Fibroblast of skin of left quadriceps (primary cell): ENCODE measurements around the gene SCN3A.

Experiments
- DNase-seq, 2 experiments: peaks; one replicate each; pipeline ENCODE4 v3.0.0-alpha.2; 2013; ENCODE audit warnings: low read depth in 2 of 2

The SCN3A gene

DNA sequence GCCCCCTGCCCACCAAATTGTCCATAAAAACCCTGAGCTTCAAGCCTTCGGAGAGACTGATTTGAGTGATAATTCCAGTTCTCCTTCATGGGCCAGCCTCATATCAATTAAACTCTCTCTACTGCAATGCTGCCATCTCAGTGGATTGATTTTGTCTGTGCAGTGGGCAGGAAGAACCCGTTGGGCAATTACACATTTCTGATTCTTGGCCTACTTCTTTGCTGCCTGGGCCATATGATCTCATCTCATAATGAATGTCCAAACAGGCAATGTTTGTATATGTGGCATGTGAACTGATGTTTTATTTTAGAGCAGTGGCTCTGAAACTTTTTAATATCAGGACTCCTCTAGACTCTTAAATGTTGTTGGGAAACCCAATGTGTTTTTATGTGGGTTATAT lies 147.3 kb downstream of the SCN3A start:
- DNase-seq: no peak

GRCh38 chr2:165055082-165055851 lies 148.6 kb downstream of the SCN3A start:
- DNase-seq: no peak

DNA sequence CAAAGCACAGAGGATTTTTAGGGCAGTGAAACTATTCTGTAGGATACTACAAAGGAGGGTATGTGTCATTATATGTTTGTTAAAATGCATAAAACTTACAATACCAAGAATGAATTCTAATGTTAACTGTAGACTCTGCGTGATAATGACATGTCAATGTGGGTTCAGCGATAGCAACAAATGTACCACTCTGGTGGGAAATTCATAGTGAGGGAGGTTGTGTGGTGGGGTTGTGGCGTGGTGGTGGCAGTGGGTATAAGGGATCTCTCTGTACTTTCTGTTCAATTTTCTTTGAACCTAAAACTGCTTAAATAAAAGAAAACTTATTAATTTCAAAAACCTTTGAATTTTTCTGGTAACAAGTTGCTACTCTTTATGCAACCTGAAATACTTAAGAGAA lies 149.2 kb downstream of the SCN3A start:
- no peak for DNase-seq

DNA sequence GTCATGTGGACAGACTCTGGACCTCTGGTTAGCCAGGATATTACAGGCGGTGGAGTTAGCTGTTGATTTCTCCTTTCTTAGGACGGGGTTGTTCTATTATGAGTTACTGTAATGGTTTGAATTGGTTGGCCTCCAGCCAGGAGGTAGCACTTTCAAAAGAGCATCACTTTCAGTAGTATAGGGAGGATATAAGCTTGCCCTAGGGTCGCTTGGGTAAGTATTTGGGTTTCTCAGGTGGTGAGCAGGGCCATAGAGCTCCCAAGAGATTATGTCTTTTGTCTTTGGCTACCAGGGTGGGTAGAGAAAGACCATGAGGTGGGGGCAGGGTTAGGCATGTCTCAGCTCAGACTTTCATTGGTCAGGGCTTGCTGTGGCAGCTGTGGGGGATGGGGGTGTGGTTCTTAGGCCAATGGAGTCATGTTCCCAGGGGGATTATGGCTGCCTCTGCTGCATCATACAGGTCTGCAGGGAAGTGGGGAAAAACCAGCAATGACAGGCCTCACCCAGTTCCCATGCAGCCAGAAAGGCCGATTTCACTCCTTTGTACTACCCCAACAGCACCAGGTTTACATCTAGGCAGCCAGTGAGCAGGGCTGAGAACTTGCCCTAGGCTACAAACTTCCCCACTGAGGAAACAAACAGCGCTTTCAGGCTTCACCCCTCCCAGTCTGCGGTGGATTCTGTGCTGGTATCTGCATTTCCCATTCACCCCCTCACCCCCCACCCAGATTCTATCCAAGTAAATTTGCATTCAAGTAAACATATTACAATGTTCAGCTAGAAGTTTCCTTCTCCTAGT lies 159.1 kb downstream of the SCN3A start:
- DNase-seq: no peak
